GM23338 (cell line): ENCODE results near the gene PJA2. TPM values are rescaled to one million over a fixed set of nuclear protein-coding genes. Genes with fewer than 3 reads are reported as not detected.

Source experiments
- ATAC-seq: fragments of 200-7000 bp; cut with Tn5 transposase; 3 replicates; pipeline ENCODE4 v1.9.1; 2020
- DNase-seq: peaks from one replicate; pipeline ENCODE4 v3.0.0-alpha.2; 2015; ENCODE audit warnings: low spot score
- H2AFZ ChIP-seq: fragments of 200-600 bp; sonication (generic); 2 replicates; pipeline ENCODE4 v1.8.0; 2016; ENCODE audit warnings: antibody characterized with exemption, mild to moderate bottlenecking, moderate library complexity
- H3F3A ChIP-seq: fragments of 200-600 bp; sonication (generic); replicated peaks from 2 replicates; pipeline ENCODE4 v1.8.0; 2017; ENCODE audit warnings: antibody characterized with exemption, mixed run types, low read depth
- H3K27ac ChIP-seq: fragments of 200-600 bp; sonication (generic); 2 replicates; pipeline ENCODE4 v1.6.1; 2016; ENCODE audit warnings: low read depth
- H3K27me3 ChIP-seq: fragments of 200-600 bp; sonication (generic); 2 replicates; pipeline ENCODE4 v1.8.0; 2016; ENCODE audit warnings: mild to moderate bottlenecking, mixed run types, moderate library complexity; ENCODE audit not compliant: insufficient read depth
- H3K36me3 ChIP-seq: fragments of 200-600 bp; sonication (generic); 2 replicates; pipeline ENCODE4 v1.8.0; 2016; ENCODE audit warnings: mild to moderate bottlenecking; ENCODE audit not compliant: insufficient read depth
- H3K4me1 ChIP-seq: fragments of 200-600 bp; sonication (generic); 2 replicates; pipeline ENCODE4 v1.8.0; 2016; ENCODE audit warnings: mild to moderate bottlenecking, moderate library complexity; ENCODE audit not compliant: insufficient read depth
- H3K4me2 ChIP-seq: fragments of 200-600 bp; sonication (generic); 2 replicates; pipeline ENCODE4 v1.7.1; 2017; ENCODE audit warnings: mixed run types
- H3K4me3 ChIP-seq: fragments of 200-600 bp; sonication (generic); 2 replicates; pipeline ENCODE4 v1.6.1; 2016; ENCODE audit warnings: mixed run types
- H3K79me2 ChIP-seq: fragments of 200-600 bp; sonication (generic); replicated peaks from 2 replicates; pipeline ENCODE4 v1.8.0; 2017; ENCODE audit warnings: mild to moderate bottlenecking; ENCODE audit not compliant: insufficient read depth
- H3K9me2 ChIP-seq: fragments of 200-600 bp; sonication (generic); 2 replicates; pipeline ENCODE4 v1.8.0; 2017; ENCODE audit not compliant: insufficient read depth
- H4K20me1 ChIP-seq: fragments of 200-600 bp; sonication (generic); replicated peaks from 2 replicates; pipeline ENCODE4 v1.8.0; 2017; ENCODE audit warnings: mild to moderate bottlenecking; ENCODE audit not compliant: insufficient read depth
- H3K27ac Mint-ChIP-seq: 2 replicates; pipeline ENCODE4 v1.8.0; 2020; ENCODE audit warnings: inconsistent platforms, mild to moderate bottlenecking, moderate library complexity, mixed read lengths
- H3K27me3 Mint-ChIP-seq: 3 replicates; pipeline ENCODE4 v1.8.0; 2022; ENCODE audit warnings: low read depth, mild to moderate bottlenecking, moderate library complexity, mixed read lengths, inconsistent platforms; ENCODE audit not compliant: insufficient read depth, poor library complexity
- H3K36me3 Mint-ChIP-seq: 3 replicates; pipeline ENCODE4 v1.8.0; 2021; ENCODE audit warnings: low read depth, mild to moderate bottlenecking, inconsistent platforms, moderate library complexity, mixed read lengths
- H3K4me1 Mint-ChIP-seq: 3 replicates; pipeline ENCODE4 v1.8.0; 2020; ENCODE audit warnings: mild to moderate bottlenecking, inconsistent platforms, mixed read lengths
- H3K4me3 Mint-ChIP-seq: 3 replicates; pipeline ENCODE4 v1.8.0; 2021; ENCODE audit warnings: moderate library complexity, mild to moderate bottlenecking, inconsistent platforms, mixed read lengths
- H3K9me3 Mint-ChIP-seq: 3 replicates; pipeline ENCODE4 v1.8.0; 2020; ENCODE audit warnings: moderate library complexity, mild to moderate bottlenecking, inconsistent platforms, mixed read lengths
- CTCF ChIP-seq, 2 experiments: fragments of 200-600 bp in 1 of 2; sonication (generic) in 1 of 2; conservative IDR thresholded peaks; 2 replicates each; pipeline versions ENCODE4 v1.5.1 to v1.6.1; 2016 to 2017; ENCODE audit warnings: antibody characterized with exemption in 2 of 2, low read depth in 2 of 2, mild to moderate bottlenecking in 2 of 2, moderate library complexity in 1 of 2
- ETS1 ChIP-seq: IDR thresholded peaks from 2 replicates; pipeline ENCODE4 v1.6.1; 2016; ENCODE audit warnings: antibody characterized with exemption
- EZH2 ChIP-seq: fragments of 200-600 bp; sonication (generic); IDR thresholded peaks from one replicate; pipeline ENCODE4 v1.8.0; 2017; ENCODE audit warnings: antibody characterized with exemption, mild to moderate bottlenecking, low read depth; ENCODE audit not compliant: unreplicated experiment
- JUNB ChIP-seq: IDR thresholded peaks from one replicate; pipeline ENCODE4 v1.6.1; 2016; ENCODE audit warnings: antibody characterized with exemption; ENCODE audit not compliant: unreplicated experiment
- POLR2AphosphoS5 ChIP-seq: IDR thresholded peaks from 2 replicates; pipeline ENCODE4 v1.6.1; 2016; ENCODE audit warnings: antibody characterized with exemption, low read depth
- REST ChIP-seq: IDR thresholded peaks from one replicate; pipeline ENCODE4 v1.6.1; 2018; ENCODE audit warnings: antibody characterized with exemption; ENCODE audit not compliant: unreplicated experiment
- ZNF331 ChIP-seq: fragments of 250-450 bp; sonication (Bioruptor Pico); IDR thresholded peaks from 2 replicates; pipeline ENCODE4 v1.5.0; 2020; ENCODE audit warnings: low read depth, mild to moderate bottlenecking, moderate library complexity
- ZNF462 ChIP-seq: fragments of 250-450 bp; sonication (Bioruptor Pico); IDR thresholded peaks from 2 replicates; pipeline ENCODE4 v1.5.0; 2020; ENCODE audit warnings: mild to moderate bottlenecking, moderate library complexity
- polyA plus RNA-seq: library from polyadenylated mRNA; unstranded; fragments of >200 nt; fragmentation: Nextera tagmentation; extraction: Ambion mirVana; gene quantifications from 2 replicates; pipeline ENCODE4 v1.2.1, GENCODE V29; 2016
- total RNA-seq: library from RNA; depleted of rRNA; stranded (reverse); fragments of >200 nt; shearing (Covaris generic); gene quantifications from 2 replicates; pipeline ENCODE4 v1.2.3, GENCODE V29; 2014

Gene PJA2
- total and polyA plus RNA-seq, 2 experiments from 2014 or later, result 31.5 to 65.3 TPM

- Histone ChIP-seq H4K20me1 (no peaks in the 10 kb centered on the region), H3K4me3 (no peak overlapping the region), H3K27me3 (no peaks in the 10 kb centered on the region), H3K4me1 (no peaks in the 10 kb centered on the region), H3K4me2 (no peak overlapping the region), H3K79me2 (no peaks in the 10 kb centered on the region), H3K27ac (no peak overlapping the region), H3K9me2 (peaks cover 8% of the 10 kb centered on the region; the same call in 1 of the 2 replicates), H3K36me3 (no peaks in the 10 kb centered on the region), H2AFZ (no peak overlapping the region), H3F3A (no peaks in the 10 kb centered on the region)
- peaks cover 24% of the 10 kb centered on the region for H3K9me3 Mint-ChIP-seq
- H3K4me1 Mint-ChIP-seq, result no peaks in the 10 kb centered on the region
- H3K27me3 Mint-ChIP-seq, result peaks cover 2% of the 10 kb centered on the region
- no peak overlapping the region for H3K27ac Mint-ChIP-seq
- peak; percentile 77 for ATAC-seq
- peaks cover 10% of the 10 kb centered on the region; the same call in 2 of the 3 replicates for H3K36me3 Mint-ChIP-seq
- H3K4me3 Mint-ChIP-seq, result no peak overlapping the region
- TF ChIP-seq ETS1, result no peak
- peak; percentile 17 to 52; a peak in 2 of 4 replicates for TF ChIP-seq CTCF (conservative IDR thresholded peaks at IDR 0.05; ENCODE audit: low read depth in 2 of 2)
- peak; percentile 23 for DNase-seq
Measured at GRCh38 chr5:109291090-109291489, 118.7 kb downstream of the PJA2 start.

- no peaks in the 10 kb centered on the region for H3K36me3 ChIP-seq
- DNase-seq (no peak), ATAC-seq (no peak)
- H3K4me3 ChIP-seq, result no peak overlapping the region
- Mint-ChIP-seq H3K4me3 (no peak overlapping the region), H3K4me1 (no peaks in the 10 kb centered on the region), H3K36me3 (peaks cover 16% of the 10 kb centered on the region; the same call in 2 of the 3 replicates), H3K27me3 (peaks cover 2% of the 10 kb centered on the region), H3K27ac (no peak overlapping the region), H3K9me3 (peaks cover 31% of the 10 kb centered on the region)
- no peaks in the 10 kb centered on the region for H4K20me1 ChIP-seq
- H3F3A ChIP-seq, result no peaks in the 10 kb centered on the region
- H3K4me2 ChIP-seq, result no peak overlapping the region
- no peaks in the 10 kb centered on the region for H3K4me1 ChIP-seq
- H3K27ac ChIP-seq, result no peak overlapping the region
- H3K9me2 ChIP-seq, result peaks cover 5% of the 10 kb centered on the region; the same call in 1 of the 2 replicates
- H3K79me2 ChIP-seq, result no peaks in the 10 kb centered on the region
- no peak overlapping the region for H2AFZ ChIP-seq
- no peaks in the 10 kb centered on the region for H3K27me3 ChIP-seq
- TF ChIP-seq ZNF462 (CRISPR knock-in tag), result no peak
- TF ChIP-seq POLR2AphosphoS5, result no peak
- TF ChIP-seq EZH2, result no peak
- no peak for TF ChIP-seq REST
- no peak for TF ChIP-seq ZNF331 (CRISPR knock-in tag)
- no peak for TF ChIP-seq JUNB
Measured at GRCh38 chr5:109290231-109290630, 119.5 kb downstream of the PJA2 start.
